Measurements from ENCODE around the gene C12orf76. TPM values are rescaled to one million over a fixed set of nuclear protein-coding genes. Genes with fewer than 3 reads are reported as not detected.

C12orf76 gene
- total and polyA plus RNA-seq, 2 of the 13 experiments (the other 11 are each of a cell fraction or from before 2014, with no cell fraction given) = 15.8 to 38.4 TPM

DNA sequence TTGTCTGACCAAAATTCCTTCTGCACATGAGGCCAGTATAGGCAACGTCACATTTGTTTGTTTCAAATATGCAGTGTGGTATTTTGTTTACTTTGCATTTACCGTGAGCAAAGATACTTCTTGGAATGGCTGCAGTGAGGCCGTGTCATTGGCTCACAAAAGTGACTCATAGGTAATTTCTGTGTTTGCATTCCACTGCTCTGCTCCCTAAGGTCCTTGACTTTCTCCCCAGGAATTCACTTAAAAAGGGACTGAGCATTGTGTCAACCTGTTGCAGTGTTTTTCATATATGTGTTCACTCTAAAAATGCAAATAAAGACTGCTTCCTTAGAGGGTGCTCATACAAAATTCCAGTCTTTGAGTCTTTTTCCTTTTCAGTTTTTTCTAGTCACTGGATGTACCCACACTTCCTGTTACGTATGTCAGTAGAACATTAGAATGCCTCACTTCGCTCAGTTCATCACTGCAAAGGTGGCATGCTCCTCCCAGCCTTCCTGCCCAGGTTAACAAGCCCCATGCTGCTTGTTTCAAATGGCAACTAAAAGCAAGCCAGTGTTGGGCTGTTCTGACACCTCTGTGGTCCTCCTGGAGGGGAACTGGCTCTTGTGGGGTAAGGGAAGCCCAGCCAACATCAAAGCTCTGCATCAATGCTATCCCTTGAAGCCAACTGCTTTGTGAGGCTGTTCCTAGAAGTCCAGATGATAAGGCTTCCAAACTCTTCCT, 9.1 kb downstream of the C12orf76 start (continued):
- TF ChIP-seq, protein P1, sequence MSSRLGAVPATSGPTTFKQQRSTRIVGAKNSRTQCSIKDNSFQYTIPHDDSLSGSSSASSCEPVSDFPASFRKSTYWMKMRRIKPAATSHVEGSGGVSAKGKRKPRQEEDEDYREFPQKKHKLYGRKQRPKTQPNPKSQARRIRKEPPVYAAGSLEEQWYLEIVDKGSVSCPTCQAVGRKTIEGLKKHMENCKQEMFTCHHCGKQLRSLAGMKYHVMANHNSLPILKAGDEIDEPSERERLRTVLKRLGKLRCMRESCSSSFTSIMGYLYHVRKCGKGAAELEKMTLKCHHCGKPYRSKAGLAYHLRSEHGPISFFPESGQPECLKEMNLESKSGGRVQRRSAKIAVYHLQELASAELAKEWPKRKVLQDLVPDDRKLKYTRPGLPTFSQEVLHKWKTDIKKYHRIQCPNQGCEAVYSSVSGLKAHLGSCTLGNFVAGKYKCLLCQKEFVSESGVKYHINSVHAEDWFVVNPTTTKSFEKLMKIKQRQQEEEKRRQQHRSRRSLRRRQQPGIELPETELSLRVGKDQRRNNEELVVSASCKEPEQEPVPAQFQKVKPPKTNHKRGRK (CRISPR knock-in tag; IDR thresholded peaks at IDR 0.05) = no peak
- TF ChIP-seq PLRG1 (conservative IDR thresholded peaks at IDR 0.05) = no peak
- TF ChIP-seq, protein P2, sequence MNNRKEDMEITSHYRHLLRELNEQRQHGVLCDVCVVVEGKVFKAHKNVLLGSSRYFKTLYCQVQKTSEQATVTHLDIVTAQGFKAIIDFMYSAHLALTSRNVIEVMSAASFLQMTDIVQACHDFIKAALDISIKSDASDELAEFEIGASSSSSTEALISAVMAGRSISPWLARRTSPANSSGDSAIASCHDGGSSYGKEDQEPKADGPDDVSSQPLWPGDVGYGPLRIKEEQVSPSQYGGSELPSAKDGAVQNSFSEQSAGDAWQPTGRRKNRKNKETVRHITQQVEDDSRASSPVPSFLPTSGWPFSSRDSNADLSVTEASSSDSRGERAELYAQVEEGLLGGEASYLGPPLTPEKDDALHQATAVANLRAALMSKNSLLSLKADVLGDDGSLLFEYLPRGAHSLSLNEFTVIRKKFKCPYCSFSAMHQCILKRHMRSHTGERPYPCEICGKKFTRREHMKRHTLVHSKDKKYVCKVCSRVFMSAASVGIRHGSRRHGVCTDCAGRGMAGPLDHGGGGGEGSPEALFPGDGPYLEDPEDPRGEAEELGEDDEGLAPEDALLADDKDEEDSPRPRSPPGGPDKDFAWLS (CRISPR knock-in tag; IDR thresholded peaks at IDR 0.05; ENCODE audit: borderline replicate concordance) = no peak
- TF ChIP-seq, protein P3, sequence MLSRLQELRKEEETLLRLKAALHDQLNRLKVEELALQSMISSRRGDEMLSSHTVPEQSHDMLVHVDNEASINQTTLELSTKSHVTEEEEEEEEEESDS (CRISPR knock-in tag; IDR thresholded peaks at IDR 0.05; ENCODE audit: borderline replicate concordance) = no peak
- TF ChIP-seq, protein P4, sequence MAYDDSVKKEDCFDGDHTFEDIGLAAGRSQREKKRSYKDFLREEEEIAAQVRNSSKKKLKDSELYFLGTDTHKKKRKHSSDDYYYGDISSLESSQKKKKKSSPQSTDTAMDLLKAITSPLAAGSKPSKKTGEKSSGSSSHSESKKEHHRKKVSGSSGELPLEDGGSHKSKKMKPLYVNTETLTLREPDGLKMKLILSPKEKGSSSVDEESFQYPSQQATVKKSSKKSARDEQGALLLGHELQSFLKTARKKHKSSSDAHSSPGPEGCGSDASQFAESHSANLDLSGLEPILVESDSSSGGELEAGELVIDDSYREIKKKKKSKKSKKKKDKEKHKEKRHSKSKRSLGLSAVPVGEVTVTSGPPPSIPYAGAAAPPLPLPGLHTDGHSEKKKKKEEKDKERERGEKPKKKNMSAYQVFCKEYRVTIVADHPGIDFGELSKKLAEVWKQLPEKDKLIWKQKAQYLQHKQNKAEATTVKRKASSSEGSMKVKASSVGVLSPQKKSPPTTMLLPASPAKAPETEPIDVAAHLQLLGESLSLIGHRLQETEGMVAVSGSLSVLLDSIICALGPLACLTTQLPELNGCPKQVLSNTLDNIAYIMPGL (CRISPR knock-in tag; IDR thresholded peaks at IDR 0.05; ENCODE audit: borderline replicate concordance in 1 of 2, low read depth in 1 of 2) = peak in 1 of 2 experiments; percentile 68; a peak in 1 of 4 replicates
- peak; percentile 52; the same call in 1 of the 2 replicates for TF ChIP-seq THAP11 (CRISPR knock-in tag; IDR thresholded peaks at IDR 0.05)
- TF ChIP-seq GABPB1 (CRISPR knock-in tag; IDR thresholded peaks at IDR 0.05) = 0 out of 2 replicates have a peak, but pooled peaks have one; percentile 38
- TF ChIP-seq, protein P5, sequence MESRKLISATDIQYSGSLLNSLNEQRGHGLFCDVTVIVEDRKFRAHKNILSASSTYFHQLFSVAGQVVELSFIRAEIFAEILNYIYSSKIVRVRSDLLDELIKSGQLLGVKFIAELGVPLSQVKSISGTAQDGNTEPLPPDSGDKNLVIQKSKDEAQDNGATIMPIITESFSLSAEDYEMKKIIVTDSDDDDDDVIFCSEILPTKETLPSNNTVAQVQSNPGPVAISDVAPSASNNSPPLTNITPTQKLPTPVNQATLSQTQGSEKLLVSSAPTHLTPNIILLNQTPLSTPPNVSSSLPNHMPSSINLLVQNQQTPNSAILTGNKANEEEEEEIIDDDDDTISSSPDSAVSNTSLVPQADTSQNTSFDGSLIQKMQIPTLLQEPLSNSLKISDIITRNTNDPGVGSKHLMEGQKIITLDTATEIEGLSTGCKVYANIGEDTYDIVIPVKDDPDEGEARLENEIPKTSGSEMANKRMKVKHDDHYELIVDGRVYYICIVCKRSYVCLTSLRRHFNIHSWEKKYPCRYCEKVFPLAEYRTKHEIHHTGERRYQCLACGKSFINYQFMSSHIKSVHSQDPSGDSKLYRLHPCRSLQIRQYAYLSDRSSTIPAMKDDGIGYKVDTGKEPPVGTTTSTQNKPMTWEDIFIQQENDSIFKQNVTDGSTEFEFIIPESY (CRISPR knock-in tag; IDR thresholded peaks at IDR 0.05) = no peak
- TF ChIP-seq, protein P6, sequence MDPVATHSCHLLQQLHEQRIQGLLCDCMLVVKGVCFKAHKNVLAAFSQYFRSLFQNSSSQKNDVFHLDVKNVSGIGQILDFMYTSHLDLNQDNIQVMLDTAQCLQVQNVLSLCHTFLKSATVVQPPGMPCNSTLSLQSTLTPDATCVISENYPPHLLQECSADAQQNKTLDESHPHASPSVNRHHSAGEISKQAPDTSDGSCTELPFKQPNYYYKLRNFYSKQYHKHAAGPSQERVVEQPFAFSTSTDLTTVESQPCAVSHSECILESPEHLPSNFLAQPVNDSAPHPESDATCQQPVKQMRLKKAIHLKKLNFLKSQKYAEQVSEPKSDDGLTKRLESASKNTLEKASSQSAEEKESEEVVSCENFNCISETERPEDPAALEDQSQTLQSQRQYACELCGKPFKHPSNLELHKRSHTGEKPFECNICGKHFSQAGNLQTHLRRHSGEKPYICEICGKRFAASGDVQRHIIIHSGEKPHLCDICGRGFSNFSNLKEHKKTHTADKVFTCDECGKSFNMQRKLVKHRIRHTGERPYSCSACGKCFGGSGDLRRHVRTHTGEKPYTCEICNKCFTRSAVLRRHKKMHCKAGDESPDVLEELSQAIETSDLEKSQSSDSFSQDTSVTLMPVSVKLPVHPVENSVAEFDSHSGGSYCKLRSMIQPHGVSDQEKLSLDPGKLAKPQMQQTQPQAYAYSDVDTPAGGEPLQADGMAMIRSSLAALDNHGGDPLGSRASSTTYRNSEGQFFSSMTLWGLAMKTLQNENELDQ (CRISPR knock-in tag; IDR thresholded peaks at IDR 0.05; ENCODE audit: borderline replicate concordance) = no peak
- TF ChIP-seq KLF12 (CRISPR knock-in tag; IDR thresholded peaks at IDR 0.05; ENCODE audit: borderline replicate concordance) = no peak
- TF ChIP-seq, protein P7, sequence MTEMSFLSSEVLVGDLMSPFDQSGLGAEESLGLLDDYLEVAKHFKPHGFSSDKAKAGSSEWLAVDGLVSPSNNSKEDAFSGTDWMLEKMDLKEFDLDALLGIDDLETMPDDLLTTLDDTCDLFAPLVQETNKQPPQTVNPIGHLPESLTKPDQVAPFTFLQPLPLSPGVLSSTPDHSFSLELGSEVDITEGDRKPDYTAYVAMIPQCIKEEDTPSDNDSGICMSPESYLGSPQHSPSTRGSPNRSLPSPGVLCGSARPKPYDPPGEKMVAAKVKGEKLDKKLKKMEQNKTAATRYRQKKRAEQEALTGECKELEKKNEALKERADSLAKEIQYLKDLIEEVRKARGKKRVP (CRISPR knock-in tag; IDR thresholded peaks at IDR 0.05) = peak in 1 of 2 experiments; percentile 46; a peak in 2 of 4 replicates
- TF ChIP-seq IRF2 (CRISPR knock-in tag; IDR thresholded peaks at IDR 0.05) = peak; percentile 80; the same call in 1 of the 2 replicates
- no peak for TF ChIP-seq AHR (CRISPR knock-in tag; IDR thresholded peaks at IDR 0.05)
- TF ChIP-seq ZBTB20 (CRISPR knock-in tag; IDR thresholded peaks at IDR 0.05; ENCODE audit: borderline replicate concordance, low read depth) = 0 out of 2 replicates have a peak, but pooled peaks have one; percentile 84
- TF ChIP-seq NPAS2 (CRISPR knock-in tag; IDR thresholded peaks at IDR 0.05; ENCODE audit: borderline replicate concordance) = no peak
- TF ChIP-seq SYNCRIP (IDR thresholded peaks at IDR 0.05; ENCODE audit: insufficient read depth, low read depth, low read length) = no peak
- no peak for TF ChIP-seq MLLT10 (CRISPR knock-in tag; IDR thresholded peaks at IDR 0.05)

Data from HepG2 (cell line).